Measurements from ENCODE around the gene NQO2.
"Not testable (repeated sequence)": the region's sequence is repeated elsewhere in the genome, so short reads cannot be mapped to it uniquely, and the experiment has no call there.

NQO2 gene

GRCh38 chr6:3005077-3005476 is 5.4 kb downstream of the NQO2 start:
- CTCF ChIA-PET, result no interaction called here
- peaks cover 3% of the 10 kb centered on the region for H3K9me3 Mint-ChIP-seq
- no peak overlapping the region for H3K27ac Mint-ChIP-seq
- no peak for DNase-seq
- peaks cover 45% of the 10 kb centered on the region for H3K36me3 Mint-ChIP-seq
- H3K27me3 Mint-ChIP-seq, result no peaks in the 10 kb centered on the region
- no peak overlapping the region for H3K4me3 Mint-ChIP-seq
- H3K4me1 Mint-ChIP-seq, result peaks cover 21% of the 10 kb centered on the region

DNA sequence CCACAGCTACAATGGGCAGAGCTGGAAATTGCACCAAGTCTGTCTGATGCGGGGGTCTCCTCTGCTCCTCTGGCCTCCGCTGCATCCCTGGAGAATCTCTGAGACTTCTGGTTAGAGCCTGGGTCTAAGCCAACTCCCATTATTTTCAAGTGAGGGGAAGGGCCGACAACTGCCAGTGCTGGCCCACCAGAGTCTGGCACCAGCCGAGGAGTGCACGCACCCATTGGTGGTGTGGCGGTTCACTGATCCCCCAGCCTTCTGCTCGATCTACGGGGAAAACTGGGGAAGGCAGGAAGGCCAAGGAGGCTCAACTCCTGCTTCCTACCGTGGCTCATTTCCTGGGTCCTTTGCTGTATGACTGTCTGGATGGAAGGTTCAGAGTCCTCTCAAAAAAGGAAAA is 6.2 kb downstream of the NQO2 start:
- Mint-ChIP-seq H3K27me3 (no peaks in the 10 kb centered on the region), H3K9me3 (peaks cover 11% of the 10 kb centered on the region), H3K27ac (no peak overlapping the region), H3K36me3 (peaks cover 53% of the 10 kb centered on the region), H3K4me1 (peaks cover 19% of the 10 kb centered on the region), H3K4me3 (no peak overlapping the region)
- CTCF ChIA-PET, result no interaction called here
- no peak for DNase-seq

GRCh38 chr6:3006476-3006875 is 6.8 kb downstream of the NQO2 start:
- Mint-ChIP-seq H3K4me1 (peaks cover 15% of the 10 kb centered on the region), H3K27ac (no peak overlapping the region), H3K27me3 (no peaks in the 10 kb centered on the region), H3K9me3 (peaks cover 17% of the 10 kb centered on the region), H3K36me3 (peaks cover 59% of the 10 kb centered on the region), H3K4me3 (no peak overlapping the region)
- no peak for DNase-seq
- CTCF ChIA-PET, result no interaction called here

- CTCF ChIA-PET, result interaction anchor here (0.7 kb wide), 1 partner anchor 17 kb away, joined by 3 read pairs; no protein-coding TSS in a partner anchor
- Mint-ChIP-seq H3K27ac (no peak overlapping the region), H3K36me3 (peaks cover 69% of the 10 kb centered on the region), H3K4me1 (peaks cover 6% of the 10 kb centered on the region), H3K4me3 (no peak overlapping the region), H3K9me3 (peaks cover 27% of the 10 kb centered on the region), H3K27me3 (no peaks in the 10 kb centered on the region)
- DNase-seq, result no peak
Measured at GRCh38 chr6:3007571-3007970, 7.9 kb downstream of the NQO2 start.

DNA sequence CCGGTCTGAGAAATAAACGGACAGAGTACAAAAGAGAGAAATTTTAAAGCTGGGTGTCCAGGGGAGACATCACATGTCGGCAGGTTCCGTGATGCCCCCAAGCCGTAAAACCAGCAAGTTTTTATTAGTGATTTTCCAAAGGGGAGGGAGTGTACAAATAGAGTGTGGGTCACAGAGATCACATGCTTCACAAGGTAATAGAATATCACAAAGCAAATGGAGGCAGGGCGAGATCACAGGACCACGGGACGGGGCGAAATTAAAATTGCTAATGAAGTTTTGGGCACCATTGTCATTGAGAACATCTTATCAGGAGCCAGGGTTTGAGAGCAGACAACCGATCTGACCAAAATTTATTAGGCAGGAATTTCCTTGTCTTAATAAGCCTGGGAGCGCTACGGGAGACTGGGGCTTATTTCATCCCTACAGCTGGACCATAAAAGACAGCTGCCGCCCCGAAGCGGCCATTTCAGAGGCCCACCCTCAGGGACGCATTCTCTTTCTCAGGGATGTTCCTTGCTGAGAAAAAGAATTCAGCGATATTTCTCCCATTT is 9.1 kb downstream of the NQO2 start:
- H3K4me1 Mint-ChIP-seq, DNase-seq, H3K4me3 Mint-ChIP-seq, CTCF ChIA-PET, H3K27ac Mint-ChIP-seq, H3K27me3 Mint-ChIP-seq: not testable (repeated sequence)
- H3K36me3 Mint-ChIP-seq, result peaks cover 71% of the 10 kb centered on the region
- peaks cover 31% of the 10 kb centered on the region for H3K9me3 Mint-ChIP-seq

GRCh38 chr6:3009930-3010329 is 10.2 kb downstream of the NQO2 start:
- CTCF ChIA-PET, result interaction anchor here (0.9 kb wide), 1 partner anchor 8 kb away, joined by 3 read pairs; no protein-coding TSS in a partner anchor
- no peak for DNase-seq
- Mint-ChIP-seq H3K36me3 (peaks cover 72% of the 10 kb centered on the region), H3K27me3 (no peaks in the 10 kb centered on the region), H3K4me3 (no peak overlapping the region), H3K4me1 (peaks cover 5% of the 10 kb centered on the region), H3K27ac (no peak overlapping the region), H3K9me3 (peaks cover 31% of the 10 kb centered on the region)

GRCh38 chr6:3011158-3011557 is 11.5 kb downstream of the NQO2 start:
- no peak overlapping the region for H3K4me3 Mint-ChIP-seq
- H3K36me3 Mint-ChIP-seq, result peaks cover 78% of the 10 kb centered on the region
- peaks cover 31% of the 10 kb centered on the region for H3K9me3 Mint-ChIP-seq
- no peak for DNase-seq
- no peak overlapping the region for H3K27ac Mint-ChIP-seq
- CTCF ChIA-PET, result interaction anchor here (0.9 kb wide), 1 partner anchor 57 kb away, joined by 3 read pairs; the partner anchor contains the start of gene RIPK1
- H3K4me1 Mint-ChIP-seq, result peaks cover 5% of the 10 kb centered on the region
- H3K27me3 Mint-ChIP-seq, result no peaks in the 10 kb centered on the region

- no peaks in the 10 kb centered on the region for H3K27me3 Mint-ChIP-seq
- peaks cover 5% of the 10 kb centered on the region for H3K4me1 Mint-ChIP-seq
- H3K36me3 Mint-ChIP-seq, result peaks cover 77% of the 10 kb centered on the region
- H3K9me3 Mint-ChIP-seq, result peaks cover 31% of the 10 kb centered on the region
- H3K27ac Mint-ChIP-seq, result no peak overlapping the region
- DNase-seq, result no peak
- CTCF ChIA-PET, result interaction anchor here (0.9 kb wide), 1 partner anchor 57 kb away, joined by 3 read pairs; the partner anchor contains the start of gene RIPK1
- no peak overlapping the region for H3K4me3 Mint-ChIP-seq
Measured at GRCh38 chr6:3011592-3011991, 11.9 kb downstream of the NQO2 start.

DNA sequence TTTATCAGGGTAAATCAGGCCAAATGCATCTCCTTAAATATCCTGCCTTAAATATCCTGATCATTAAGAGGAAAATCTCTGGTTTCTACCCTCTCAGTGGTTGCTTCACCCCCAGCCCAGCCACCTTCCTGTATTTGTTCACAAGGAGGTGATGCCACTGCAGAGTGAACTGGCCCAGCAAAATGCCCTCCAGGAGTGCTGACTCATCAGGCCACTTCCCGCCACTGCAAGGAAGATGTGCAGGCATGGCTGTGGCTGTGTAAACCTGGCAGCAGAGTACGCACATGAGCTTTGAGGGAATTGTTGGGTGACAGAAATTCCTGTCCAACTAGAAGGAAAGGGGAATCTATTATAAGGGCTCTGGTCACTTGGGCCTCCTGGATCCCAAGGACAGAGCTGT is 13.8 kb downstream of the NQO2 start:
- Mint-ChIP-seq H3K36me3 (peaks cover 74% of the 10 kb centered on the region), H3K4me3 (no peak overlapping the region)
- CTCF ChIA-PET, result no interaction called here

DNA sequence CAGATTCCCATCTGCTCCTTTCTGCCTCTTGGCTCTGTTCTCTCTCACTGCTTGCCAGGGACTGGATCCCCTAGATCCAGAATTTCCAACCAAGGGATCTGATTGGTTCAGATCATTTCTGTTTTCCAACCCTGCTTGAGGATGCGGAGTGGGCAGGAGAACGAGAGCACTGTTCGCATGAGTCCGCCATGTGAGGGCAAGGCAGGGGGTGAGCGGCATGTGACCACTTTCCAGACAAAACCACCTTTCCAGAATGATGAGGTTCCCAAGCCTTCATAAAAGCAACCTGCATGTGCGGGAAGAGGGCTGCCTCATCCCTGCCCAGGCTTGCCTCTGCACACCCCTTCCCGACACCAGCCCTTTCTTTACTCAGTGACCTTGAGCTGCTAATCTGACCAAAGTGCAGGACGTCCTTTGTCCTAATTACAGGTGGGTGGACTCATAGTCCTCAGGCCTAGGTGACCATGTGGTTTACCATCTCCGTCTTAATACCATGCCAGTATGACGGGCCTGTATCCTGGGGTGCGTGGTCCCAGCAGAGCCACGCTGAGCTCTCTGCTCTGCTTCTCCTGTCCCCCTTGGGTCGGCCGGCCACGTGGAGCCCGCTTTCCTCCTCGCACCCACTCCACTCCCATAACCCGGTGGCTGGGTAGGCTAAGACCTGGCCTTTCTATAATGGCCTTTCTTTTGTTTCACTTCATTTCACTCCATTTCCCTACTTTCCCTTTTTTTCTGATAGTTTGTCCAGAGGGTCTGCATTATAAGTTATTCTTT is 14.4 kb downstream of the NQO2 start:
- H3K4me3 Mint-ChIP-seq, result no peak overlapping the region
- no peaks in the 10 kb centered on the region for H3K27me3 Mint-ChIP-seq
- H3K9me3 Mint-ChIP-seq, result peaks cover 31% of the 10 kb centered on the region
- no peak overlapping the region for H3K27ac Mint-ChIP-seq
- no peak for DNase-seq
- peaks cover 11% of the 10 kb centered on the region for H3K4me1 Mint-ChIP-seq
- CTCF ChIA-PET, result no interaction called here
- H3K36me3 Mint-ChIP-seq, result peaks cover 70% of the 10 kb centered on the region

More for the DNA sequence above, 13.8 kb downstream of the NQO2 start:
- no peak for DNase-seq
- Mint-ChIP-seq H3K9me3 (peaks cover 31% of the 10 kb centered on the region), H3K27me3 (no peaks in the 10 kb centered on the region), H3K4me1 (peaks cover 9% of the 10 kb centered on the region), H3K27ac (no peak overlapping the region)

DNA sequence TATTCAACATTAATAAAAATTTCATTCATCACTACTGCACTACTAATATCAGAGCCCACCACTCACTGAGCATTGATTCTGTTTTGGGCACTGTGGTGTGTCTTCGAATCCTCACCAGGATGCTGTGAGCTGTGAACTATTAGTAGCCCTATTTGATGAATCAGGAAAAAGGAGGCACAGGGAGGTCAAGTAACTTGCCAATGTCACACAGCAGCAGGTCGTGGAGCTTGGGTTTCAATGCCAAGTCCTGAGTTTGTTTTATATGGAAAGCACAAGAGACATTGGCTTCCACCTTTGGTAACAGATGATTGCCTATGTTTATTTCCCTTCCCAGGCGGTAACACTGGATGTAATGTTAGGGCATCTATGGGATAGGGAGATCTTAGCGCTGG is 15.0 kb downstream of the NQO2 start:
- peaks cover 17% of the 10 kb centered on the region for H3K4me1 Mint-ChIP-seq
- peaks cover 71% of the 10 kb centered on the region for H3K36me3 Mint-ChIP-seq
- CTCF ChIA-PET, result interaction anchor here (1.6 kb wide), 1 partner anchor 13 kb away, joined by 4 read pairs; no protein-coding TSS in a partner anchor
- DNase-seq, result no peak
- H3K4me3 Mint-ChIP-seq, result no peak overlapping the region
- no peak overlapping the region for H3K27ac Mint-ChIP-seq
- H3K27me3 Mint-ChIP-seq, result no peaks in the 10 kb centered on the region
- H3K9me3 Mint-ChIP-seq, result peaks cover 30% of the 10 kb centered on the region

GRCh38 chr6:3015144-3015543 is 15.4 kb downstream of the NQO2 start:
- peaks cover 27% of the 10 kb centered on the region for H3K9me3 Mint-ChIP-seq
- no peaks in the 10 kb centered on the region for H3K27me3 Mint-ChIP-seq
- CTCF ChIA-PET, result interaction anchor here (1.6 kb wide), 1 partner anchor 13 kb away, joined by 4 read pairs; no protein-coding TSS in a partner anchor
- H3K4me1 Mint-ChIP-seq, result peaks cover 22% of the 10 kb centered on the region
- peaks cover 71% of the 10 kb centered on the region for H3K36me3 Mint-ChIP-seq
- DNase-seq, result no peak
- H3K27ac Mint-ChIP-seq, result no peak overlapping the region
- no peak overlapping the region for H3K4me3 Mint-ChIP-seq

GRCh38 chr6:3016473-3017280 is 17.0 kb downstream of the NQO2 start:
- no peaks in the 10 kb centered on the region for H3K27me3 Mint-ChIP-seq
- peaks cover 11% of the 10 kb centered on the region for H3K9me3 Mint-ChIP-seq
- CTCF ChIA-PET, result interaction anchor here (0.6 kb wide), 1 partner anchor 193 kb away, joined by 3 read pairs; no protein-coding TSS in a partner anchor
- H3K4me1 Mint-ChIP-seq, result peaks cover 26% of the 10 kb centered on the region
- no peak for DNase-seq
- no peak overlapping the region for H3K4me3 Mint-ChIP-seq
- peaks cover 62% of the 10 kb centered on the region for H3K36me3 Mint-ChIP-seq
- H3K27ac Mint-ChIP-seq, result no peak overlapping the region

- Mint-ChIP-seq H3K4me3 (no peak overlapping the region), H3K36me3 (peaks cover 57% of the 10 kb centered on the region), H3K27me3 (no peaks in the 10 kb centered on the region), H3K4me1 (peaks cover 30% of the 10 kb centered on the region), H3K9me3 (peaks cover 5% of the 10 kb centered on the region), H3K27ac (no peak overlapping the region)
- no peak for DNase-seq
- CTCF ChIA-PET, result no interaction called here
Measured at GRCh38 chr6:3017304-3017703, 17.6 kb downstream of the NQO2 start.

Measured in activated naive CD4-positive, alpha-beta T cell treated with anti-CD3 and anti-CD28 coated beads, Interleukin-2, amount 10 ng/mL, durations not matched to agents 7 days and 5 days (primary cell).